Upper lobe of left lung (tissue), 4 donors: ENCODE measurements around the gene PTPN23.

Experiments
- EP300 ChIP-seq, 4 donors: sonication (generic); formaldehyde crosslinking; IDR thresholded peaks; one replicate each; pipeline ENCODE4 v1.5.1; 2017; ENCODE audit warnings: antibody characterized with exemption in 4 of 4, control low read depth in 2 of 4
- POLR2A ChIP-seq, 4 donors: fragments of 450-650 bp; IDR thresholded peaks; one replicate each; pipeline ENCODE4 v1.5.1; 2016 to 2017; ENCODE audit warnings: antibody characterized with exemption in 4 of 4, mild to moderate bottlenecking in 2 of 4
- POLR2AphosphoS5 ChIP-seq, 2 donors: sonication (generic); formaldehyde crosslinking; IDR thresholded peaks; one replicate each; pipeline ENCODE4 v1.5.1; 2017; ENCODE audit warnings: antibody characterized with exemption in 2 of 2
- TF ChIP-seq, protein P1 (sequence below), 6 experiments: fragments of 450-650 bp in 4 of 6; fragments of 200-600 bp in 2 of 6; sonication (generic) in 2 of 6; IDR thresholded peaks; one replicate each; pipeline ENCODE4 v1.5.1; 2016 to 2019; ENCODE audit warnings: antibody characterized with exemption in 6 of 6

DNA sequence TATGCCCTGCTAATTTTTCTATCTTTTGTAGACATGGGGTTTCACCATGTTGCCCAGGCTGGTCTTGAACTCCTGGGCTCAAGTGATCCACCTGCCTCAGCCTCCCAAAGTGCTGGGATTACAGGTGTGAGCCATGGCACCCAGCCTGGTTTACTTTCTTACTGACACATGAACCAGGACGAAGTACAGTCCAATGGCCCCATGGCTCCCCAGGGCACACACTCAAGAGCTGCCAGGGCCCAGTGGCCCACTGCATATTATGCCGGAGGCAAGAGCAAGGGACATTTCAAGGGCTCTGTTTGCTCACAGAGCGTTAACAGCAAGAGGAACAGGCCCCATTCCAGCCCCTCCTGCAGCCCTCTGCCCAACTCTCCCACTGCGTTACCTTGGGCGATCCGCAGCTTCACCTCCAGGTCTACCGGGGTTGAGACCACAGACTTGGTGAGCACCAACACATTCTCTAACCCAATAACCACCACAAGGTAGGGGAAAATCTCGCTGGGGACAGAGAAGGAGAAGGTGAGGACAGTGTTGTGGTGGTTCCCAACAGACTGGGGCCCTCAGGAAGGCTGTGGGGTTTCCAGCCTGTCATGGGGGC, 42.8 kb downstream of the PTPN23 start:
- TF ChIP-seq, protein P1, sequence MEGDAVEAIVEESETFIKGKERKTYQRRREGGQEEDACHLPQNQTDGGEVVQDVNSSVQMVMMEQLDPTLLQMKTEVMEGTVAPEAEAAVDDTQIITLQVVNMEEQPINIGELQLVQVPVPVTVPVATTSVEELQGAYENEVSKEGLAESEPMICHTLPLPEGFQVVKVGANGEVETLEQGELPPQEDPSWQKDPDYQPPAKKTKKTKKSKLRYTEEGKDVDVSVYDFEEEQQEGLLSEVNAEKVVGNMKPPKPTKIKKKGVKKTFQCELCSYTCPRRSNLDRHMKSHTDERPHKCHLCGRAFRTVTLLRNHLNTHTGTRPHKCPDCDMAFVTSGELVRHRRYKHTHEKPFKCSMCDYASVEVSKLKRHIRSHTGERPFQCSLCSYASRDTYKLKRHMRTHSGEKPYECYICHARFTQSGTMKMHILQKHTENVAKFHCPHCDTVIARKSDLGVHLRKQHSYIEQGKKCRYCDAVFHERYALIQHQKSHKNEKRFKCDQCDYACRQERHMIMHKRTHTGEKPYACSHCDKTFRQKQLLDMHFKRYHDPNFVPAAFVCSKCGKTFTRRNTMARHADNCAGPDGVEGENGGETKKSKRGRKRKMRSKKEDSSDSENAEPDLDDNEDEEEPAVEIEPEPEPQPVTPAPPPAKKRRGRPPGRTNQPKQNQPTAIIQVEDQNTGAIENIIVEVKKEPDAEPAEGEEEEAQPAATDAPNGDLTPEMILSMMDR (IDR thresholded peaks at IDR 0.05) = no peak
- TF ChIP-seq POLR2A (IDR thresholded peaks at IDR 0.05) (no peak), EP300 (IDR thresholded peaks at IDR 0.05) (no peak), POLR2AphosphoS5 (IDR thresholded peaks at IDR 0.05) (no peak)
